OCI-LY7 (cell line): Measurements from ENCODE around the gene TMEM229A.

Experiments used
- CTCF ChIP-seq: fragments of 200-600 bp; sonication (generic); conservative IDR thresholded peaks from 2 replicates; pipeline ENCODE4 v1.5.1; 2014; ENCODE audit warnings: mild to moderate bottlenecking, antibody characterized with exemption, low read length, moderate library complexity, mixed read lengths
- EZH2phosphoT487 ChIP-seq: fragments of 200-600 bp; sonication (generic); IDR thresholded peaks from 2 replicates; pipeline ENCODE4 v1.6.1; 2018; ENCODE audit warnings: low read depth, borderline replicate concordance, mild to moderate bottlenecking, mixed run types, antibody characterized with exemption, low read length, moderate library complexity, mixed read lengths

- TF ChIP-seq CTCF = no peak
- TF ChIP-seq EZH2phosphoT487 = no peak
Measured at GRCh38 chr7:124020060-124020459, 12.8 kb downstream of the TMEM229A start.
